ENCODE data around the gene NPY1R.
A peak's percentile ranks its signal among the peaks of the same experiment; 100 is the strongest.

Gene NPY1R

DNA sequence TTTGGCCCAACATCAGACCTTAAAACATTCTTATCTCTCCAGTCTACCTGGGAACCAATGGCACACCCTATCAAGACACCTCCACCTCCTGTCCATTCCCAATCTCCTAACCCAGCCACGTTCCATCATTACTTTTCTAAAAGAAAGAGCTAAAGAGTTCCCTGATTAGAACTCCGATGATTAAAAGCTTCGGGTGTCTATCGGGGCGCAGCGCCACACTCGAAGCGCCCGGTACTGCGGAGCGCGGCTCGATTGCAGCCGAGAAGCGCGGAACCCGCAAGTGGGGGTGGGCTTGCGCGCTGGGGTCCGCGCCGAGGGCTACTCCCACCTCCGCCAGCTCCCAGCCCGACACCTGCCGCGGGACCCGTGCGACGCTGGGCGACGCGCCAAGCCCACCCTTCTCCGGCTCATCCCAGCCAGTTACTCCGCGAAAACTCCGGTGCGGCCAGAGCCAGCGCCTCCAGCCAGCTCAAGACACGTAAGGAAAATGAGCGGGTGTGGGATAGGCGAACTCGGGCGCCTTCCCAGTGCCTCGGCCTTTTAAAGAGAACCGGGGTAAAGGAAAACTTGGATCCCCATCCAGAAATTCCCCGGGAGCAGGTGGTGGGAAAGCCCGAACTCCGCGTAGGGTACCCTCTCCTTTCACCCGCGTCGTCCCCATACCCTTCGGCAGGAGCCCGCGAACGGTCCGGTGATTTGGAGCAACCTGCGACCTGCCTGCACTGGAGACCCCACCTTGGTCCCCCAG is 593 bp downstream of the NPY1R start:
- no peak overlapping the region for H4K8ac ChIP-seq (ENCODE audit: low read depth, low read length)
- no peak overlapping the region for H3K4ac ChIP-seq (ENCODE audit: low read depth, low read length)
- H2AK5ac ChIP-seq (ENCODE audit: low read length) = no peak overlapping the region
- no peak overlapping the region for H3K27ac ChIP-seq (ENCODE audit: low read depth, low read length)
- H3K4me1 ChIP-seq (ENCODE audit: control insufficient read depth, low read depth, low read length) = no peaks in the 10 kb centered on the region
- H3K27me3 ChIP-seq (ENCODE audit: insufficient read depth, low read length, poor library complexity) = no peaks in the 10 kb centered on the region
- no peak overlapping the region for H2BK15ac ChIP-seq (replicated peaks; ENCODE audit: low read depth)
- no peak overlapping the region for H3K18ac ChIP-seq (ENCODE audit: low read length)
- no peaks in the 10 kb centered on the region for H3K79me1 ChIP-seq (ENCODE audit: low read length)
- peak overlapping the region; percentile 56 for H3K4me3 ChIP-seq (ENCODE audit: low read length)
- H3K36me3 ChIP-seq (ENCODE audit: control insufficient read depth, insufficient read depth, low read length) = no peaks in the 10 kb centered on the region
- no peaks in the 10 kb centered on the region for H3K79me2 ChIP-seq (ENCODE audit: control insufficient read depth, insufficient read depth, low read length)
- no CpG with 5 or more reads among the region's 58 CpGs for WGBS (ENCODE audit: extremely low coverage, insufficient coverage, low lambda C conversion rate)
- H3K4me2 ChIP-seq (ENCODE audit: low read length) = peak overlapping the region; percentile 80
- peak overlapping the region; percentile 73 for H3K9ac ChIP-seq (ENCODE audit: low read length)
- no peak overlapping the region for H2BK120ac ChIP-seq (ENCODE audit: low read depth, low read length)
- H2BK5ac ChIP-seq (ENCODE audit: low read length) = no peak overlapping the region
- peak overlapping the region; percentile 71 for H3K56ac ChIP-seq (ENCODE audit: low read length)
- no peak overlapping the region for H4K5ac ChIP-seq (ENCODE audit: low read length)
- peak; percentile 44 for DNase-seq
- H3K23ac ChIP-seq (ENCODE audit: low read length) = no peak overlapping the region

DNA sequence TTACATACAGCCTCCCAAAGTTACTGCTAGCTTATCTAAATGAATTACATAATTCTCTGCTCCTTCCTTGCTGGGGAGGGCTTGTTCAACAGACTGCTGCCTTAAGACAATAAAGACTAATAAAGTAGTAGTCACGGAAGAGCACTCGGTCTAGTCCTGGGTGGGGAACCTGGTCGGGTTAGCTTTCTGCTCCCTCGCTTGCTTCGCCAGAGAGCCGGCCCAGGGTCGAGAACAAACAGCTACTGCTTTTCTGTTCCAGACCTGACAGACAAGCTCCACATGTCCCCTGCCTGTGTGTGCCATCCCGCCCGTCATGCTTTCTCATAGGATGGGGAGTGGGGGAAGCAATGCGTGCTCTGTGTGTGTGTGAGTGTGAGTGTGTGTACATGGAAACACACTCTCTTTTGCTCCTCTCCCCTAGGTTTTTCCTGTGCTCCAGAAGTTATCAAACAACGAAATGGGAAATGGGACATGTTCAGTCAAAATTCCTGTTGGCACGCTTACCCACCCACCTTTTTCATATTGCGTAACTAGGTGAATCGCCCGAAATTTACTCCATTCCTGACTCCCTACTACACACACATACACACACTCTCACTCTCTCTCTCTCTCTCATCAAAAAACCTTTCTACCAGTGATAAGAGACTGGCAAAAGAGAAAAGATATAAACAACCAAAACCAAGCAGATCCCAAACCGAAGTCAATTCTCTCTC is 1.3 kb downstream of the NPY1R start:
- Histone ChIP-seq H3K27me3 (ENCODE audit: insufficient read depth, low read length, poor library complexity) (no peaks in the 10 kb centered on the region), H3K9ac (ENCODE audit: low read length) (no peak overlapping the region), H2BK5ac (ENCODE audit: low read length) (no peak overlapping the region), H3K4me2 (ENCODE audit: low read length) (no peak overlapping the region), H3K4me1 (ENCODE audit: control insufficient read depth, low read depth, low read length) (no peaks in the 10 kb centered on the region), H3K4ac (ENCODE audit: low read depth, low read length) (no peak overlapping the region), H2BK15ac (replicated peaks; ENCODE audit: low read depth) (no peak overlapping the region), H3K23ac (ENCODE audit: low read length) (no peak overlapping the region), H3K79me2 (ENCODE audit: control insufficient read depth, insufficient read depth, low read length) (no peaks in the 10 kb centered on the region), H2BK120ac (ENCODE audit: low read depth, low read length) (no peak overlapping the region), H3K56ac (ENCODE audit: low read length) (no peak overlapping the region), H4K5ac (ENCODE audit: low read length) (no peak overlapping the region), H3K79me1 (ENCODE audit: low read length) (no peaks in the 10 kb centered on the region), H3K36me3 (ENCODE audit: control insufficient read depth, insufficient read depth, low read length) (no peaks in the 10 kb centered on the region), H3K4me3 (ENCODE audit: low read length) (no peak overlapping the region), H4K8ac (ENCODE audit: low read depth, low read length) (no peak overlapping the region), H2AK5ac (ENCODE audit: low read length) (no peak overlapping the region), H3K18ac (ENCODE audit: low read length) (no peak overlapping the region), H3K27ac (ENCODE audit: low read depth, low read length) (no peak overlapping the region)
- WGBS (ENCODE audit: extremely low coverage, insufficient coverage, low lambda C conversion rate) = no CpG with 5 or more reads among the region's 16 CpGs
- peak; percentile 19 for DNase-seq

DNA sequence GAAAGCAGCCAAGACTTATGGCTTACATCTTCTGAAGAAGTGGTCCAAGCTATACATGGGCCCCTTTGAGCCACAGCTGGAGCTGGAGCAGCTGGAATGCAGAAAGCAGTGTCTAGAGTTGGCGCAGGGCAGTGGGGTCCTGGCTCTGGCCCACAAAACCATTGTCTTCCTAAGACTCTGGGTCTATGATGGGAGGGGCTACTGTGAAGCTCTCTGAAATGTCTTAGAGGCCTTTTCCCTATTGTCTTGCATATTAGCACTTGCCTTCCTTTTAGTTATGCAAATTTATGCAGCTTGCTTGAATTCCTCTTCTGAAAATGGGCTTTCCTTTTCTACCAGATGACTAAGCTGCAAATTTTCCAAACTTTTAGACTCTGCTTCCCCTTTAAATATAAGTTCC is 15.3 kb downstream of the NPY1R start:
- Histone ChIP-seq H3K79me2 (ENCODE audit: control insufficient read depth, insufficient read depth, low read length) (no peaks in the 10 kb centered on the region), H4K5ac (ENCODE audit: low read length) (no peak overlapping the region), H3K4me2 (ENCODE audit: low read length) (no peak overlapping the region), H3K4me3 (ENCODE audit: low read length) (no peak overlapping the region), H3K4ac (ENCODE audit: low read depth, low read length) (no peak overlapping the region), H3K27me3 (ENCODE audit: insufficient read depth, low read length, poor library complexity) (no peaks in the 10 kb centered on the region), H2BK5ac (ENCODE audit: low read length) (no peak overlapping the region), H2BK15ac (replicated peaks; ENCODE audit: low read depth) (no peak overlapping the region), H3K56ac (ENCODE audit: low read length) (no peak overlapping the region), H3K4me1 (ENCODE audit: control insufficient read depth, low read depth, low read length) (no peaks in the 10 kb centered on the region), H2BK120ac (ENCODE audit: low read depth, low read length) (no peak overlapping the region), H3K18ac (ENCODE audit: low read length) (no peak overlapping the region), H3K9ac (ENCODE audit: low read length) (no peak overlapping the region), H3K27ac (ENCODE audit: low read depth, low read length) (no peak overlapping the region), H3K36me3 (ENCODE audit: control insufficient read depth, insufficient read depth, low read length) (no peaks in the 10 kb centered on the region), H3K79me1 (ENCODE audit: low read length) (no peaks in the 10 kb centered on the region), H3K23ac (ENCODE audit: low read length) (no peak overlapping the region), H4K8ac (ENCODE audit: low read depth, low read length) (no peak overlapping the region), H2AK5ac (ENCODE audit: low read length) (no peak overlapping the region)
- peak; percentile 1 for DNase-seq
- no CpG with 5 or more reads among the region's 1 CpG for WGBS (ENCODE audit: extremely low coverage, insufficient coverage, low lambda C conversion rate)

DNA sequence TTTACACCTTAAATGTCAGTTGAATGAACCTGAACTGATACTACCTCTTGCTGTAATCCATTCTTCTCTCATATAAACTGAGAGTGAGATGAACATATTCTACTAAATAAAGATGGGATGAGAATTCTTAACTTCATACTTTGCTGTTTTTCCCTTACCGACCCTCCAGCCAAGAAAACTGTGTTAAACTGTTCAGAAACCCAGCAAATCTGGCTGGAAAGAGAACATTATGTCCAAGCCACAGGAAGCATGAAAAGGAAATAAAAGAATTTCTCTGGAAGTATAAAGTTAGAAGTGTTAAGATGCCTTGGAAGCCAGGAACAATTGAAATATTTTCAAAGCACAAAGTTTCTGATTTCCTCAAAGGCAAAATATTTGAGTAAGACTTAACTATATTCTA is 22.9 kb downstream of the NPY1R start:
- H3K79me1 ChIP-seq (ENCODE audit: low read length) = no peaks in the 10 kb centered on the region
- H3K79me2 ChIP-seq (ENCODE audit: control insufficient read depth, insufficient read depth, low read length) = no peaks in the 10 kb centered on the region
- no peak overlapping the region for H2BK5ac ChIP-seq (ENCODE audit: low read length)
- H3K4me1 ChIP-seq (ENCODE audit: control insufficient read depth, low read depth, low read length) = no peaks in the 10 kb centered on the region
- no peak overlapping the region for H4K8ac ChIP-seq (ENCODE audit: low read depth, low read length)
- no peaks in the 10 kb centered on the region for H3K27me3 ChIP-seq (ENCODE audit: insufficient read depth, low read length, poor library complexity)
- DNase-seq = no peak
- no peaks in the 10 kb centered on the region for H3K36me3 ChIP-seq (ENCODE audit: control insufficient read depth, insufficient read depth, low read length)
- H3K4ac ChIP-seq (ENCODE audit: low read depth, low read length) = no peak overlapping the region
- H3K27ac ChIP-seq (ENCODE audit: low read depth, low read length) = no peak overlapping the region
- WGBS (ENCODE audit: extremely low coverage, insufficient coverage, low lambda C conversion rate) = no CpG with 5 or more reads among the region's 1 CpG
- H3K23ac ChIP-seq (ENCODE audit: low read length) = no peak overlapping the region
- H2BK15ac ChIP-seq (replicated peaks; ENCODE audit: low read depth) = no peak overlapping the region
- H3K4me2 ChIP-seq (ENCODE audit: low read length) = no peak overlapping the region
- H3K9ac ChIP-seq (ENCODE audit: low read length) = no peak overlapping the region
- H4K5ac ChIP-seq (ENCODE audit: low read length) = no peak overlapping the region
- H2BK120ac ChIP-seq (ENCODE audit: low read depth, low read length) = no peak overlapping the region
- no peak overlapping the region for H2AK5ac ChIP-seq (ENCODE audit: low read length)
- H3K18ac ChIP-seq (ENCODE audit: low read length) = no peak overlapping the region
- no peak overlapping the region for H3K4me3 ChIP-seq (ENCODE audit: low read length)
- no peak overlapping the region for H3K56ac ChIP-seq (ENCODE audit: low read length)

DNA sequence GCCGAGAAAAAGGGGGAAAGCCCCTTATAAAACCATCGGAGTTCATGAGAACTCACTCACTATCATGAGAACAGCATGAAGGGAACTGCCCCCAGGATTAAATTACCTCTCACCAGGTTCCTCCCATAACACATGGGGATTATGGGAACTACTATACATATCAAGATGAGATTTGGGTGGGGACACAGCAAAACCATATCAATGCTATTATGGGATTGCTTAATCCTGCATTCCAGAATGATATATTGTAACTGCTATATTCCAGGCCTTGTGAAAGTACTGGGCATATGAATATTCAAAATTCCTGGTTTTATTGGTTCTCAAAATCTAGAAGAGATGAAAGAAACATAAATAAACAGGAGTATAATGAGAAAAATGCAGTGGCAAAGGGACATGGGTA is 29.3 kb downstream of the NPY1R start:
- no peaks in the 10 kb centered on the region for H3K79me2 ChIP-seq (ENCODE audit: control insufficient read depth, insufficient read depth, low read length)
- H3K4me2 ChIP-seq (ENCODE audit: low read length) = no peak overlapping the region
- peak; percentile 7 for DNase-seq
- H2AK5ac ChIP-seq (ENCODE audit: low read length) = no peak overlapping the region
- no peak overlapping the region for H3K18ac ChIP-seq (ENCODE audit: low read length)
- WGBS (ENCODE audit: extremely low coverage, insufficient coverage, low lambda C conversion rate) = no CpG with 5 or more reads among the region's 2 CpGs
- no peak overlapping the region for H2BK15ac ChIP-seq (replicated peaks; ENCODE audit: low read depth)
- no peak overlapping the region for H4K5ac ChIP-seq (ENCODE audit: low read length)
- H3K4me1 ChIP-seq (ENCODE audit: control insufficient read depth, low read depth, low read length) = no peaks in the 10 kb centered on the region
- H4K8ac ChIP-seq (ENCODE audit: low read depth, low read length) = no peak overlapping the region
- no peak overlapping the region for H3K23ac ChIP-seq (ENCODE audit: low read length)
- H3K4ac ChIP-seq (ENCODE audit: low read depth, low read length) = no peak overlapping the region
- no peaks in the 10 kb centered on the region for H3K36me3 ChIP-seq (ENCODE audit: control insufficient read depth, insufficient read depth, low read length)
- H3K27ac ChIP-seq (ENCODE audit: low read depth, low read length) = no peak overlapping the region
- no peak overlapping the region for H3K56ac ChIP-seq (ENCODE audit: low read length)
- no peak overlapping the region for H2BK120ac ChIP-seq (ENCODE audit: low read depth, low read length)
- H3K9ac ChIP-seq (ENCODE audit: low read length) = no peak overlapping the region
- H2BK5ac ChIP-seq (ENCODE audit: low read length) = no peak overlapping the region
- no peaks in the 10 kb centered on the region for H3K27me3 ChIP-seq (ENCODE audit: insufficient read depth, low read length, poor library complexity)
- H3K79me1 ChIP-seq (ENCODE audit: low read length) = no peaks in the 10 kb centered on the region
- no peak overlapping the region for H3K4me3 ChIP-seq (ENCODE audit: low read length)

Measured in mesendoderm (in vitro differentiated cells).